OCI-LY7 (cell line): ENCODE measurements around the gene ZDHHC3. TPM values are rescaled to one million over a fixed set of nuclear protein-coding genes. Genes with fewer than 3 reads are reported as not detected.

Experiments used
- BruUV-seq: library from RNA; stranded (reverse); fragments of 400-500 nt; replicated peaks from 2 replicates; lab custom pipeline; 2021; lab: Mats Ljungman, UMichigan
- CTCF ChIA-PET: fragments of 300-600 bp; sonication (Branson Sonifier 250); formaldehyde crosslinking; loops from one replicate; lab custom pipeline; 2022; ENCODE audit warnings: antibody characterized with exemption; ENCODE audit not compliant: unreplicated experiment; lab: Charles Lee
- POLR2A ChIA-PET: fragments of 300-600 bp; sonication (Branson Sonifier 250); formaldehyde crosslinking; loops from one replicate; lab custom pipeline; 2022; ENCODE audit warnings: antibody characterized with exemption; lab: Charles Lee
- DNase-seq: peaks from one replicate; pipeline ENCODE4 v3.0.0-alpha.2; 2015; ENCODE audit warnings: low spot score
- H2AFZ ChIP-seq: fragments of 200-600 bp; sonication (generic), shearing (Covaris generic); 2 replicates; pipeline ENCODE4 v1.6.1; 2014; ENCODE audit warnings: mild to moderate bottlenecking, antibody characterized with exemption, low read length, moderate library complexity
- H3K27ac ChIP-seq: fragments of 200-600 bp; sonication (generic); 2 replicates; pipeline ENCODE4 v1.5.1; 2014; ENCODE audit warnings: mixed run types, low read depth, mild to moderate bottlenecking, moderate library complexity, low read length, inconsistent platforms; ENCODE audit not compliant: poor library complexity, severe bottlenecking
- H3K36me3 ChIP-seq: fragments of 200-600 bp; sonication (generic); 2 replicates; pipeline ENCODE4 v1.6.1; 2014; ENCODE audit warnings: mild to moderate bottlenecking, antibody characterized with exemption, low read length, moderate library complexity, mixed read lengths; ENCODE audit not compliant: insufficient read depth
- H3K4me1 ChIP-seq: fragments of 200-600 bp; sonication (generic); 2 replicates; pipeline ENCODE4 v1.5.1; 2014; ENCODE audit warnings: mild to moderate bottlenecking, low read length; ENCODE audit not compliant: insufficient read depth, poor library complexity, severe bottlenecking
- H3K4me2 ChIP-seq: fragments of 200-600 bp; sonication (generic); 2 replicates; pipeline ENCODE4 v1.6.1; 2014; ENCODE audit warnings: mild to moderate bottlenecking, low read length
- H3K4me3 ChIP-seq: fragments of 200-600 bp; sonication (generic); 2 replicates; pipeline ENCODE4 v1.5.1; 2014; ENCODE audit warnings: mild to moderate bottlenecking, low read depth, low read length; ENCODE audit not compliant: poor library complexity, severe bottlenecking
- H3K79me2 ChIP-seq: fragments of 200-600 bp; sonication (generic); 2 replicates; pipeline ENCODE4 v1.6.1; 2016; ENCODE audit warnings: low read depth, mild to moderate bottlenecking, low read length, moderate library complexity, mixed read lengths; ENCODE audit not compliant: insufficient read depth
- H3K9me2 ChIP-seq: fragments of 200-600 bp; sonication (generic); 2 replicates; pipeline ENCODE4 v1.6.1; 2016; ENCODE audit warnings: mild to moderate bottlenecking, low read length, mixed read lengths; ENCODE audit not compliant: insufficient read depth
- H3K9me3 ChIP-seq: fragments of 200-600 bp; sonication (generic); 2 replicates; pipeline ENCODE4 v1.6.1; 2014; ENCODE audit warnings: mild to moderate bottlenecking, mixed run types, low read length, mixed read lengths
- H4K20me1 ChIP-seq: fragments of 200-600 bp; sonication (generic); 2 replicates; pipeline ENCODE4 v1.6.1; 2014; ENCODE audit warnings: mild to moderate bottlenecking, antibody characterized with exemption, low read length, moderate library complexity, mixed read lengths; ENCODE audit not compliant: insufficient read depth
- EZH2phosphoT487 ChIP-seq: fragments of 200-600 bp; sonication (generic); IDR thresholded peaks from 2 replicates; pipeline ENCODE4 v1.6.1; 2018; ENCODE audit warnings: low read depth, borderline replicate concordance, mild to moderate bottlenecking, mixed run types, antibody characterized with exemption, low read length, moderate library complexity, mixed read lengths
- intact Hi-C: fragments of 100-400 bp; cut with micrococcal nuclease; formaldehyde crosslinking; loops from one replicate; pipeline ENCODE4 v1.10.0; 2022; ENCODE audit not compliant: unreplicated experiment
- total RNA-seq, 2 experiments: library from RNA; depleted of rRNA in 1 of 2; stranded (reverse); fragments of >200 nt in 1 of 2; shearing (Covaris generic) in 1 of 2; gene quantifications; 2 replicates each; pipeline ENCODE4 v1.2.3, GENCODE V29; 2014 to 2022
- TF ChIP-seq, protein P1 (sequence below): fragments of 200-600 bp; sonication (generic); conservative IDR thresholded peaks from 2 replicates; pipeline ENCODE4 v1.5.1; 2014; ENCODE audit warnings: mild to moderate bottlenecking, antibody characterized with exemption, low read length, moderate library complexity, mixed read lengths

The ZDHHC3 gene
- total RNA-seq, 2 experiments from 2014 or later, result 53.1 to 53.6 TPM

DNA sequence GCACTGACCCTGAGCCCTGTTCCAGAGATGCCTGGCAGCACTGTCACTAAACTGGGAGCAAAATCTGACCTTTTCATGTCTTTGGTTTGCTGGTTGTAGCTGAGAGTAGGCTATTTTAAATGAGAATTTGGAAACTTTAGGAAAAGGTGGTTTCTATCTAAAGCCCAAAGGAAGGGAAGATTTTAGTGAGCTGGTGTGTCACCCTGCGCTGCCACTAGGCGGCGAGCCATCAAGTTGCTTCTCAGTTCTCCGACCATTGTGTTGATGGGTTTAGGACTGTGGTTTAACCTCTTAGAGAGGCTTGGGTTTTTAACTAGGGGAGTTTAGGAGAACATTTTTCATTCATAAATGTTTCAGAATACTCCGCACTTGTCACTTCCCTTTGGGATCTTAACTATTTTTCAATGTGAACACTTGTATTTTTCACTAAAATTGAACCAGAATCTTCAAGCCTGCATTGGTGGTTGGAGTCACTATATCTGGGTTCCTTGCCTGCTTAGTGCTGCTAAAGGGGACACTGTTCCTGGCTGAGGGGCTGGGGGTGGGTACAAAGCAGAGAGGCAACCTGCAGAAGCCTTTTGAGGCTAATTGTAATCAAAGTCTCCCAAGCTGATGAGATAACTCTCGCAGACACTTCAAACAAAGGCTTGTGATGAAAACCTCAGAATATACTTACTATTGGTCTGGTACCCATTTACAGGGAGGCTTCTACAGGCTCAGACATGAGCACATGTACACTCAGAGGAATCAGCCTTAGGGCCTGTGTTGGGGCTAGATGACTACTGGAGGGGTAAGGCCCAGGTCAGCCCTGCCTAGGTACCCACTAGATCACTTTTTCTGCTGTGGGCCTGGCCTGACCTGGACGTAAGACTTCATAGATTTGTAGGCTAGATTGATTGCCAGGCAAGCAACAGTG is 16.8 kb upstream of the ZDHHC3 start:
- DNase-seq, result peak; percentile 13
- intact Hi-C loops, result no loop called here

DNA sequence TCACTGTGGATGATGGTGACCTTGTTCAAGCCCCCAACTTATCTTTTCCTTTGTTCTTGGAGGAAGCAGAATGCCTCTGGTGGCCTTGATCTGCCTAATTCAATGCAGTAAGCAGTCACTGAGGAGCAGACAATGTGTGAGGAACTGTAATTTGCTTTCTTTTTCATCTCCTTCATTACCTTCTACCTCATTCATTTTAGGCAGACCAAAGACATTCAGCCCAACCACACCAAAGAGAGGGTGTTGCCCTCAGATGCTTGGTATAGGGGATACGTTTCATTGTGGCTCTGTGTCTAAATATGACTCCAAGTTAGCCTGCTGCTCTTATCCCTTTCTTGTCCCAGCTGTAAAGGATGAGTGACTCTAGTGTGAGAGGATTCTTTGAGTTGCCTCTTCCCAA is 15.4 kb upstream of the ZDHHC3 start:
- no peak overlapping the region for H3K27ac ChIP-seq
- CTCF ChIA-PET, result no interaction called here
- H2AFZ ChIP-seq, result no peak overlapping the region
- no peaks in the 10 kb centered on the region for H3K4me1 ChIP-seq
- H3K9me2 ChIP-seq, result no peaks in the 10 kb centered on the region
- no peaks in the 10 kb centered on the region for H3K9me3 ChIP-seq
- POLR2A ChIA-PET, result no interaction called here
- no peak for TF ChIP-seq EZH2phosphoT487
- TF ChIP-seq, protein P1, sequence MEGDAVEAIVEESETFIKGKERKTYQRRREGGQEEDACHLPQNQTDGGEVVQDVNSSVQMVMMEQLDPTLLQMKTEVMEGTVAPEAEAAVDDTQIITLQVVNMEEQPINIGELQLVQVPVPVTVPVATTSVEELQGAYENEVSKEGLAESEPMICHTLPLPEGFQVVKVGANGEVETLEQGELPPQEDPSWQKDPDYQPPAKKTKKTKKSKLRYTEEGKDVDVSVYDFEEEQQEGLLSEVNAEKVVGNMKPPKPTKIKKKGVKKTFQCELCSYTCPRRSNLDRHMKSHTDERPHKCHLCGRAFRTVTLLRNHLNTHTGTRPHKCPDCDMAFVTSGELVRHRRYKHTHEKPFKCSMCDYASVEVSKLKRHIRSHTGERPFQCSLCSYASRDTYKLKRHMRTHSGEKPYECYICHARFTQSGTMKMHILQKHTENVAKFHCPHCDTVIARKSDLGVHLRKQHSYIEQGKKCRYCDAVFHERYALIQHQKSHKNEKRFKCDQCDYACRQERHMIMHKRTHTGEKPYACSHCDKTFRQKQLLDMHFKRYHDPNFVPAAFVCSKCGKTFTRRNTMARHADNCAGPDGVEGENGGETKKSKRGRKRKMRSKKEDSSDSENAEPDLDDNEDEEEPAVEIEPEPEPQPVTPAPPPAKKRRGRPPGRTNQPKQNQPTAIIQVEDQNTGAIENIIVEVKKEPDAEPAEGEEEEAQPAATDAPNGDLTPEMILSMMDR, result no peak
- DNase-seq, result no peak
- no peak overlapping the region for H3K4me2 ChIP-seq
- peaks cover 90% of the 10 kb centered on the region for H3K36me3 ChIP-seq
- intact Hi-C loops, result no loop called here
- no peak overlapping the region for H3K4me3 ChIP-seq
- no TSS peak for BruUV-seq
- H4K20me1 ChIP-seq, result peaks cover 12% of the 10 kb centered on the region
- H3K79me2 ChIP-seq, result peaks cover 24% of the 10 kb centered on the region; the same call in 1 of the 2 replicates

More for the DNA sequence above, 16.8 kb upstream of the ZDHHC3 start:
- Histone ChIP-seq H3K9me2 (no peaks in the 10 kb centered on the region), H2AFZ (no peak overlapping the region), H3K27ac (no peak overlapping the region), H3K4me1 (peaks cover 2% of the 10 kb centered on the region), H3K79me2 (peaks cover 13% of the 10 kb centered on the region; the same call in 1 of the 2 replicates), H3K4me2 (no peak overlapping the region), H3K36me3 (peaks cover 97% of the 10 kb centered on the region), H4K20me1 (peaks cover 5% of the 10 kb centered on the region), H3K9me3 (no peaks in the 10 kb centered on the region), H3K4me3 (no peak overlapping the region)
- no TSS peak for BruUV-seq
- no peak for TF ChIP-seq EZH2phosphoT487
- TF ChIP-seq, protein P1, result peak; percentile 86
- ChIA-PET CTCF (no interaction called here), POLR2A (interaction anchor here (0.8 kb wide), 1 partner anchor 11 kb away, joined by 3 read pairs; no protein-coding TSS in a partner anchor)
